SJSA1 (cell line): ENCODE results near the gene MXRA7. TPM values are rescaled to one million over a fixed set of nuclear protein-coding genes. Genes with fewer than 3 reads are reported as not detected.
"Not testable (repeated sequence)": the region's sequence is repeated elsewhere in the genome, so short reads cannot be mapped to it uniquely, and the experiment has no call there.

Source experiments
- DNase-seq, 2 experiments: peaks; one replicate each; pipeline ENCODE4 v3.0.0-alpha.2; 2015 to 2020; ENCODE audit warnings: low spot score in 2 of 2, low read depth in 1 of 2
- H3K27ac ChIP-seq: fragments of 250-450 bp; sonication (Bioruptor Pico); 2 replicates; pipeline ENCODE4 v1.5.1; 2020; ENCODE audit warnings: mild to moderate bottlenecking, moderate library complexity
- H3K27me3 ChIP-seq: fragments of 250-450 bp; sonication (Bioruptor Pico); replicated peaks from 2 replicates; pipeline ENCODE4 v1.5.1; 2020; ENCODE audit warnings: mild to moderate bottlenecking, moderate library complexity
- H3K36me3 ChIP-seq: fragments of 250-450 bp; sonication (Bioruptor Pico); 2 replicates; pipeline ENCODE4 v1.5.1; 2020; ENCODE audit warnings: mild to moderate bottlenecking
- H3K4me1 ChIP-seq: fragments of 250-450 bp; sonication (Bioruptor Pico); replicated peaks from 2 replicates; pipeline ENCODE4 v1.6.1; 2021; ENCODE audit warnings: mild to moderate bottlenecking
- H3K4me3 ChIP-seq: fragments of 250-450 bp; sonication (Bioruptor Pico); 2 replicates; pipeline ENCODE4 v1.5.1; 2020; ENCODE audit warnings: mild to moderate bottlenecking
- H3K9me3 ChIP-seq: fragments of 250-450 bp; sonication (Bioruptor Pico); replicated peaks from 2 replicates; pipeline ENCODE4 v1.5.1; 2020; ENCODE audit warnings: mild to moderate bottlenecking
- total RNA-seq: library from RNA; depleted of rRNA; stranded (reverse); fragments of >200 nt; shearing (Covaris generic); gene quantifications from 2 replicates; pipeline ENCODE4 v1.2.3, GENCODE V29; 2014

MXRA7 gene
- total RNA-seq, 1 experiment from 2014 or later = 546 TPM

- not testable (repeated sequence) for H3K9me3 ChIP-seq, H3K27me3 ChIP-seq, H3K27ac ChIP-seq, H3K4me3 ChIP-seq, DNase-seq
- peaks cover 88% of the 10 kb centered on the region for H3K36me3 ChIP-seq
- H3K4me1 ChIP-seq = peaks cover 27% of the 10 kb centered on the region
Observed at GRCh38 chr17:76731800-76732733, 21.3 kb upstream of the MXRA7 start.

DNA sequence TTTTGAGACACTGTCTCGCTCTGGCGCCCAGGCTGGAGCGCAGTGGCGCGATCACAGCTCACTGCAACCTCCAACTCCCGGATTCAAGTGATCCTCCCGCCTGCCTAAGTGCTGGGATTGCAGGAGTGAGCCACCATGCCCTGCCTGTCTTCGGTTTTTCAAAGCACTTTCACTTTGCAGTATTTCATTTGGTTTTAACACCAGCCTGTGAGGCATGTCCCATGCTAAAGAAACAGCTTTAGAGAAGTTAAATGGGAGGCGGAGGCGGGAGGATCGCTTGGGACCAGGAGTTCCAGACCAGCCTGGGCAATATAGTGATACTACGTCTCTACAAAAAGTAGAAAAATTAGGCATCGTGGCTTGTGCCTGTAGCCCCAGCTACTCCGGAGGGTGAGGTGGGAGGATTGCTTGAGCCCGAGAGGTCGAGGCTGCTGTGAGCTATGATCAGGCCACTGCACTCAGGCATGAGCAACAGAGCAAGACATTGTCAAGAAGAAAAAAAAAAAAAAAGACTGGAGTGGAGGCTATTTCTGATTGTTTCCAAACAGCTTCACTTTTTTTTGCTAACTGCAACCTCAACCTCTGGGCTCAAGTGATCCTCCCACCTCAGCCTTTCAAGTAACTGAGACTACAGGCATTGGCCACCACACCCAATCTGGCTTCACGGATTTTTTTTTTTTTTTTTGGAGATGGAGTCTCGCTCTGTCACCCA, 17.1 kb upstream of the MXRA7 start:
- Histone ChIP-seq H3K4me3 (peak overlapping the region; percentile 94), H3K27ac (peak overlapping the region; percentile 99), H3K9me3 (no peaks in the 10 kb centered on the region), H3K36me3 (peaks cover 84% of the 10 kb centered on the region), H3K4me1 (peaks cover 21% of the 10 kb centered on the region), H3K27me3 (no peaks in the 10 kb centered on the region)
- DNase-seq = peak in 1 of 2 experiments; percentile 39

DNA sequence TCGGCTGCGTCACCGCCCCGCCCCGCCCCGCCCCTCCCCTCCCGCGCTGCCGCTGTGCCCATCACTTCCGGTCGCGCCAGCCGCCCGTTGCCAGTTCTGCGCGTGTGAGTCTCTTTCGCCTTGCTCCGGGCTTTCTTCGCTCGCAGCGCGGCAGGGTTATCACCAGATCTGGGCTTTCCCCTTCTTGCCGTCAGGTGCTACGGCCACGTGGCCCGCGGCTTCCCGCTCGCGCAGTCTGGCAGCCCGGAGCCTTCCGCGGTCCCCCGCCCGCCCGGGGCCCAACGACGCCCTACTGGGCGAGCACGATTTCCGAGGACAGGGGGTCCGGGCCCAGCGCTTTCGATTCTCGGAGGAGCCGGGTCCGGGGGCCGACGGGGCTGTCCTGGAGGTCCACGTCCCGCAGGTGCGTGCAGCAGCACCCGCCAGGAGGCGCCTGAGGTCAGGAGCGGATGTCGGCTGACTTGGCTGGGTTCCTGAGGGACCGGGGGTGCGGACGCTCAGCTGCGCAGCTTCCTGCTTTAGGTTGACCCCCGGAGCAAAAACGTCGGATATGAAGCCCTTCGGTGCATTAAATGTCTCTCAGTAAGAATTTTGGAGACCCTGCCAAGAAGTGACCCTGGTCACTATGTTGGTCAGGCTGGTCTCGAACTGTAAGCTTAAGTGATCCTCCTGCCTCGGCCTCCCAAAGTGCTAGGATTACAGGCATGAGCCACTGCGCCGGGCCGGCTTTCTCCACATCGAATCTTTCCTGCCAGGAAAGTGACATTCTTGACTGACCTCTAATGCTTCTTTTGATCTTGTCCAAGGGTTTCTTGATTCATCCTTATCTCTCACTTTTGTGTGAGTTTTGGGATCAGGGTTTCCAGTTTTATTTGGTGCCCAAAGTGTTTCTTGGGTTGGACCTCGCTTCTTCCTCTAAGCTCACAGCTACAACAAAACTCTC, 16.3 kb upstream of the MXRA7 start, which contains the start of gene METTL23:
METTL23 (plus strand) TSS at position 64 of the 943 bp plus-strand sequence. CDS start 2,872 bp downstream, outside the sequence.
- DNase-seq = peak; percentile 81 to 89
- peaks cover 21% of the 10 kb centered on the region for H3K4me1 ChIP-seq

GRCh38 chr17:76726231-76726775, 15.5 kb upstream of the MXRA7 start, which contains the start of gene JMJD6:
JMJD6 (minus strand) TSS chr17:76726606; CDS start chr17:76726475, 131 bp downstream.
- Histone ChIP-seq H3K36me3 (peaks cover 82% of the 10 kb centered on the region), H3K27me3 (no peaks in the 10 kb centered on the region), H3K9me3 (no peaks in the 10 kb centered on the region), H3K4me1 (peaks cover 21% of the 10 kb centered on the region), H3K4me3 (peak within 1 kb of the TSS; percentile 94), H3K27ac (peak within 1 kb of the TSS; percentile 99)
- DNase-seq = peak; percentile 98 to 100

More for the DNA sequence above, 16.3 kb upstream of the MXRA7 start, which contains the start of gene METTL23:
- Histone ChIP-seq H3K27ac (peak within 1 kb of the TSS; percentile 99), H3K36me3 (peaks cover 82% of the 10 kb centered on the region), H3K27me3 (no peaks in the 10 kb centered on the region), H3K4me3 (peak within 1 kb of the TSS; percentile 94), H3K9me3 (no peaks in the 10 kb centered on the region)

DNA sequence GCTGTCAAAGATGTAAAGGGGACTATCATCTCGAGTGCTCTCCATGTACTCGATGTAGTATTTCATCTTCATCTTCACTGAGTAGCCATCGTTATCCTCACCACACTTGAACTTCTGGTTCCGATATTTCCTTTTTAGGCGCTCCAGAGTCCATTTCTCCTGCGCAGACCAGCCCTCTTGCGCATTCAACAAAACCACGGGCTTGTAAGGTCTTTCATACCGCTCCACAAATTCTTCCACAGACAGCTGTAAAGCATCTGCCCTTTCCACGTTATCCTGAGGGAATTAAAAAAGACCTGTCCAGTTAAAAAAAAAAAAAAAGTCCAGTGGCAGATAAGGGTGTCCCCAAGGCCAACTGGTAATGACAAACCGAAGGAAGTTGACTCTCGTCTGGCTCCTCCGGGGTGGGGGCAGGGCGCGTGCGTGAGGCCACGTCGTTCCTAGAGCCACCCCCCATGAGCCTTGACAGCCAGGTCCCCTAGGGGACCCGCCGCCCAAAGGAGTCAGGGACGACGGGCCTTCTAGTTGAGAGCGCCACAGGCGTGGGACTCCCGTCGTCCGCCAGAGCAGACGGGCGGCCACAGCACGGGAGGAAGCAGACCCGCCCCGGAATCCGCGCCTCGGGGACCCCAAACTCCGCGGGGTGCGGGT, 14.9 kb upstream of the MXRA7 start:
- peak overlapping the region; percentile 94 for H3K4me3 ChIP-seq
- H3K9me3 ChIP-seq = no peaks in the 10 kb centered on the region
- H3K4me1 ChIP-seq = peaks cover 21% of the 10 kb centered on the region
- peak in 1 of 2 experiments; percentile 76 for DNase-seq
- H3K27me3 ChIP-seq = no peaks in the 10 kb centered on the region
- peaks cover 83% of the 10 kb centered on the region for H3K36me3 ChIP-seq
- peak overlapping the region; percentile 99 for H3K27ac ChIP-seq

GRCh38 chr17:76723812-76724211, 13.0 kb upstream of the MXRA7 start:
- H3K9me3 ChIP-seq = no peaks in the 10 kb centered on the region
- H3K4me1 ChIP-seq = peaks cover 21% of the 10 kb centered on the region
- H3K27ac ChIP-seq = no peak overlapping the region
- H3K27me3 ChIP-seq = no peaks in the 10 kb centered on the region
- peaks cover 85% of the 10 kb centered on the region for H3K36me3 ChIP-seq
- H3K4me3 ChIP-seq = no peak overlapping the region
- DNase-seq = no peak

DNA sequence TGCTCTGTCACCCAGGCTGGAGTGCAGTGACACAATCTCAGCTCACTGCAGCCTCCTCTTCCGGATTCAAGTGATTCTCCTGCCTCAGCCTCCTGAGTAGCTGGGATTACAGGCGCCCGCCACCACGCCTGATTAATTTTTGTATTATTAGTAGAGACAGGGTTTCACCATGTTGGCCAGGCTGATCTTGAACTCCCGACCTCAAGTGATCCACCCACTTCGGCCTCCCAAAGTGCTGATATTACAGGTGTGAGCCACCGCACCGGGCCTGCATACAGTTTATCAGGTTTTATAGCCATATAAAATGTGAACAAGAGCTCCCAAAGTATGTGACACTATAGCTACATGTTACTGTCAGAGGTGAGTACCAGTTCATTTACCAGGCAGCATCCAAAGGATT, 12.2 kb upstream of the MXRA7 start:
- H3K4me3 ChIP-seq, H3K27me3 ChIP-seq, DNase-seq, H3K27ac ChIP-seq, H3K9me3 ChIP-seq: not testable (repeated sequence)
- Histone ChIP-seq H3K36me3 (peaks cover 94% of the 10 kb centered on the region), H3K4me1 (peaks cover 20% of the 10 kb centered on the region)

DNA sequence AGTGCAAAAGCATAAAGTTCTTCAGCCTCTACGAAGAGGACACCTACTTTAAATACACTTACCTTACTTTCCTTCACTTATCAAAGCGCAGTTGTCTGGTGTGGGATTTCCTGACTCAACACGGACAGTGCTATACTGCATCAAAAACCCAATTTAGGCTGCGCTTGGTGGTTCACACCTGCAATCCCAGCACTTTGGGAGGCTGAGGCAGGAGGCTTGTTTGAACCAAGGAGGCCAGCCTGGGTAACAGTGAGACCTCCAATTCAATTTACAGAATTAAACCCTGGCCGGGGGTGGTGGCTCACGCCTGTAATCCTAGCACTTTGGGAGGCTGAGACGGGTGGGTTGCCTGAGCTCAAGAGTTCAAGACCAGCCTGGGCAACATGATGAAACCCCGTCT, 11.5 kb upstream of the MXRA7 start:
- Histone ChIP-seq H3K27me3 (no peaks in the 10 kb centered on the region), H3K4me3 (no peak overlapping the region), H3K36me3 (peaks cover 94% of the 10 kb centered on the region), H3K9me3 (no peaks in the 10 kb centered on the region), H3K27ac (no peak overlapping the region), H3K4me1 (peaks cover 18% of the 10 kb centered on the region)
- DNase-seq = no peak

DNA sequence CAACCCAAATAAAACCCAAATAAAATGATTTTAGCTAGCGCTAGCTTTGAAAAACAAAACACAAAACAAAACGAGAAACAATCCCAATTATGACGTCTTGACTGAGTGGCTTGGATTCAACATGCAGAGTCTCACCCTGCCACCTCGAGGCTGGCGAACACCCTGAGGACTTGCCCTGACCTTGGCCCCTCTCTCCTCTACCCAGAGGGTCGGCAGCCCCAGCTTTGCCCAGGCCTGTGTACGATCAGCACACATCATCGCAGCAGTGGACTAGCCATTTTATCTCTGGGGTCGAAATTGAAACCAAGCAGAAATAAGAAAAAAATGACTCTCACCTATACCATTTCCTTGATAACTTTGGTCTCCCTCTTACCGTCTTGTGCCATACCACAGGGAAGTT, 10.7 kb upstream of the MXRA7 start:
- H3K9me3 ChIP-seq = no peaks in the 10 kb centered on the region
- peaks cover 96% of the 10 kb centered on the region for H3K36me3 ChIP-seq
- no peak for DNase-seq
- H3K27me3 ChIP-seq = no peaks in the 10 kb centered on the region
- H3K4me1 ChIP-seq = peaks cover 25% of the 10 kb centered on the region
- H3K4me3 ChIP-seq = no peak overlapping the region
- H3K27ac ChIP-seq = no peak overlapping the region

- H3K36me3 ChIP-seq = peaks cover 96% of the 10 kb centered on the region
- no peak for DNase-seq
- H3K9me3 ChIP-seq = no peaks in the 10 kb centered on the region
- no peaks in the 10 kb centered on the region for H3K27me3 ChIP-seq
- no peak overlapping the region for H3K4me3 ChIP-seq
- no peak overlapping the region for H3K27ac ChIP-seq
- H3K4me1 ChIP-seq = peaks cover 30% of the 10 kb centered on the region
Observed at GRCh38 chr17:76720941-76721340, 10.2 kb upstream of the MXRA7 start.

GRCh38 chr17:76720211-76720610, 9.4 kb upstream of the MXRA7 start:
- Histone ChIP-seq H3K4me3 (no peak overlapping the region), H3K9me3 (no peaks in the 10 kb centered on the region), H3K27ac (no peak overlapping the region), H3K4me1 (peaks cover 38% of the 10 kb centered on the region), H3K27me3 (no peaks in the 10 kb centered on the region), H3K36me3 (peaks cover 97% of the 10 kb centered on the region)
- DNase-seq = no peak

DNA sequence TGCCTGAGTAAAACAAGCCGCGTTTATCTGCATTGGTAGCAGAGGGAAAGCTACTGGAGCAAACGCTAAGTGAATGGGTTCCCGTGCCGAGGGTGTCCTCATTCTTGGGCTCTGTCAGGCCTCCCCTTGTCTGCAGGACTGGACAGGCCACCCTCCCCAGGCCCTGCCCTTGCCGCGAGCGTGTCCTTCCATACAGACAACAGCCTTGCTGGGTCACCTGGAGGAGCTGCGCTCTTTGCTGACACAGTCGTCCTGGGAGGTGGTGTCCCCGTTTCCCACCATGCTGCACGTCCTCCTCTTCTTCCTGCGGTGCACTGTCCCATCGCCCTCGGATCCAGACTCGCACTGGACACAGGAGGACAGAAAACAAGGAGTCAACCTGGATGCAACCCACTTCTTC, 7.8 kb upstream of the MXRA7 start:
- no peak overlapping the region for H3K27ac ChIP-seq
- H3K4me3 ChIP-seq = no peak overlapping the region
- H3K4me1 ChIP-seq = peaks cover 35% of the 10 kb centered on the region
- DNase-seq = no peak
- H3K36me3 ChIP-seq = peaks cover 97% of the 10 kb centered on the region
- H3K9me3 ChIP-seq = no peaks in the 10 kb centered on the region
- H3K27me3 ChIP-seq = no peaks in the 10 kb centered on the region
